Parathyroid adenoma (tissue), 2 donors: ENCODE results near the gene PNMA8C.
"Not testable (repeated sequence)": the region's sequence is repeated elsewhere in the genome, so short reads cannot be mapped to it uniquely, and the experiment has no call there.

Experiments
- H2AFZ ChIP-seq: fragments of 300-600 bp; sonication (generic); one replicate; pipeline ENCODE4 v1.7.0; 2017; ENCODE audit warnings: antibody characterized with exemption, mild to moderate bottlenecking
- H3K27ac ChIP-seq: fragments of 300-600 bp; sonication (generic); one replicate; pipeline ENCODE4 v1.7.0; 2017
- H3K27me3 ChIP-seq: fragments of 300-600 bp; sonication (generic); one replicate; pipeline ENCODE4 v1.7.0; 2017; ENCODE audit warnings: low read length; ENCODE audit not compliant: control insufficient read depth, insufficient read depth
- H3K36me3 ChIP-seq: fragments of 300-600 bp; sonication (generic); one replicate; pipeline ENCODE4 v1.7.0; 2017; ENCODE audit warnings: low read length; ENCODE audit not compliant: control insufficient read depth, insufficient read depth
- H3K4me1 ChIP-seq: fragments of 300-600 bp; sonication (generic); one replicate; pipeline ENCODE4 v1.7.0; 2017; ENCODE audit warnings: control low read depth
- H3K4me2 ChIP-seq: fragments of 300-600 bp; sonication (generic); one replicate; pipeline ENCODE4 v1.7.0; 2017; ENCODE audit warnings: low read length
- H3K4me3 ChIP-seq: fragments of 300-600 bp; sonication (generic); one replicate; pipeline ENCODE4 v1.7.0; 2017; ENCODE audit warnings: low read depth, low read length
- H3K79me2 ChIP-seq: fragments of 300-600 bp; sonication (generic); one replicate; pipeline ENCODE4 v1.7.0; 2017; ENCODE audit warnings: control low read depth
- H3K9ac ChIP-seq: fragments of 300-600 bp; sonication (generic); one replicate; pipeline ENCODE4 v1.7.0; 2017; ENCODE audit warnings: mild to moderate bottlenecking
- H3K9me3 ChIP-seq: fragments of 300-600 bp; sonication (generic); one replicate; pipeline ENCODE4 v1.7.0; 2017; ENCODE audit warnings: low read length; ENCODE audit not compliant: control insufficient read depth
- CTCF ChIP-seq: fragments of 300-600 bp; sonication (generic); IDR thresholded peaks from one replicate; pipeline ENCODE4 v1.7.0; 2017; ENCODE audit warnings: antibody characterized with exemption, mild to moderate bottlenecking
- donor health status: primary hyperparathyroidism.

PNMA8C gene

GRCh38 chr19:46378268-46378667, 50.5 kb downstream of the PNMA8C start:
- Histone ChIP-seq H3K27ac (no peak overlapping the region), H3K4me3 (no peak overlapping the region), H3K9ac (no peak overlapping the region), H3K4me2 (no peak overlapping the region), H3K79me2 (peaks cover 13% of the 10 kb centered on the region), H2AFZ (no peak overlapping the region), H3K4me1 (peaks cover 11% of the 10 kb centered on the region), H3K9me3 (no peaks in the 10 kb centered on the region), H3K36me3 (no peaks in the 10 kb centered on the region), H3K27me3 (no peaks in the 10 kb centered on the region)
- TF ChIP-seq CTCF, result no peak

GRCh38 chr19:46376241-46377153, 52.2 kb downstream of the PNMA8C start:
- H3K27ac ChIP-seq, result no peak overlapping the region
- no peak overlapping the region for H3K4me3 ChIP-seq
- peaks cover 11% of the 10 kb centered on the region for H3K4me1 ChIP-seq
- no peak overlapping the region for H2AFZ ChIP-seq
- no peaks in the 10 kb centered on the region for H3K36me3 ChIP-seq
- peaks cover 8% of the 10 kb centered on the region for H3K79me2 ChIP-seq
- H3K4me2 ChIP-seq, result no peak overlapping the region
- H3K9me3 ChIP-seq, result no peaks in the 10 kb centered on the region
- no peak overlapping the region for H3K9ac ChIP-seq
- no peaks in the 10 kb centered on the region for H3K27me3 ChIP-seq
- no peak for TF ChIP-seq CTCF

DNA sequence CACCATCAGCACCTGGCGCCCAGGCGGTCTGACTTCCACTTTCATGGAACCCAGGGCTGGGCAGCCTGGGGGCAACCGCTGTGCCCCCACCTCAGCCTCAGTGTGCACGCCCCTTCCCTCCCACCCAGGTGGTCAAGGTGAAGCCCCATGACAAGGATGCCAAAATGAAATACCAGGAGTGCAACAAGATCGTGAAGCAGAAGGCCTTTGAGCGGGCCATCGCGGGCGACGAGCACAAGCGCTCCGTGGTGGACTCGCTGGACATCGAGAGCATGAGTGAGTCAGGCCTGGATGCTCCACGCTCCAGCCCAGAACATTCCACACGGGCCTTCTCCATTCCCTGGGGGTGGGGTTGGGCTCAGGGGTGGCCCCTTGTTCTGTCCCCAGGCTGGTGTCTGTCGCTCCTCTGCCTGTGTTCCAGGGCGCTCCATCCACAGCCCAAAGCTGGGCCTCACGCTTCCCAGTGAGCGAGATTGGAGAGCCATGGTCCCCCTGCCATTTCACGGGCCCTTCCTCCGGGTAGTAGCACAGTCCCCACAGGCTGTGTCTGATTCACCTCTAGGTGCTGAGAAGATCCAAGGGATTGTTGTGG, 53.2 kb downstream of the PNMA8C start:
- H3K4me2 ChIP-seq, H3K27ac ChIP-seq, H3K9me3 ChIP-seq, H2AFZ ChIP-seq, H3K27me3 ChIP-seq, H3K9ac ChIP-seq, H3K36me3 ChIP-seq, H3K4me3 ChIP-seq, H3K79me2 ChIP-seq: not testable (repeated sequence)
- peaks cover 11% of the 10 kb centered on the region for H3K4me1 ChIP-seq
